Neural cell (in vitro differentiated cells): Measurements from ENCODE around the gene TSPAN4. TPM values are rescaled to one million over a fixed set of nuclear protein-coding genes. Genes with fewer than 3 reads are reported as not detected.

Experiments used
- H2AFZ ChIP-seq: fragments of 200-600, 300-800 bp; sonication (generic), shearing (Covaris generic); 2 replicates; pipeline ENCODE4 v1.6.0; 2014; ENCODE audit warnings: low read depth, mild to moderate bottlenecking, antibody characterized with exemption, low read length, moderate library complexity
- H3F3A ChIP-seq: fragments of 200-600 bp; shearing (Covaris generic); 2 replicates; pipeline ENCODE4 v1.6.1; 2016; ENCODE audit warnings: mild to moderate bottlenecking, moderate library complexity, mixed read lengths, antibody characterized with exemption, low read length; ENCODE audit not compliant: insufficient read depth, poor library complexity, severe bottlenecking
- H3K27ac ChIP-seq: fragments of 200-600, 300-800 bp; sonication (generic), shearing (Covaris generic); 2 replicates; pipeline ENCODE4 v1.5.1; 2014; ENCODE audit warnings: mild to moderate bottlenecking, low read length, moderate library complexity
- H3K27me3 ChIP-seq: fragments of 300-800, 200-600 bp; sonication (generic), shearing (Covaris generic); 2 replicates; pipeline ENCODE4 v1.6.0; 2014; ENCODE audit warnings: mild to moderate bottlenecking, low read depth, low read length, moderate library complexity; ENCODE audit not compliant: insufficient read depth
- H3K36me3 ChIP-seq: fragments of 300-800, 200-600 bp; sonication (generic), shearing (Covaris generic); 2 replicates; pipeline ENCODE4 v1.5.1; 2014; ENCODE audit warnings: mild to moderate bottlenecking, antibody characterized with exemption, low read length, moderate library complexity; ENCODE audit not compliant: insufficient read depth
- H3K4me2 ChIP-seq: fragments of 300-800, 200-600 bp; sonication (generic), shearing (Covaris generic); 2 replicates; pipeline ENCODE4 v1.6.0; 2014; ENCODE audit warnings: mild to moderate bottlenecking, low read length
- H3K4me3 ChIP-seq: fragments of 300-800, 200-600 bp; sonication (generic), shearing (Covaris generic); 2 replicates; pipeline ENCODE4 v1.5.1; 2014; ENCODE audit warnings: mild to moderate bottlenecking, low read length, moderate library complexity
- H3K79me2 ChIP-seq: fragments of 200-600 bp; shearing (Covaris generic); replicated peaks from 2 replicates; pipeline ENCODE4 v1.6.0; 2014; ENCODE audit warnings: mild to moderate bottlenecking, low read length, moderate library complexity; ENCODE audit not compliant: insufficient read depth
- H3K9ac ChIP-seq: fragments of 300-800, 200-600 bp; sonication (generic), shearing (Covaris generic); 2 replicates; pipeline ENCODE4 v1.6.1; 2016; ENCODE audit warnings: mild to moderate bottlenecking, low read length, mixed read lengths
- H3K9me2 ChIP-seq: fragments of 200-600 bp; shearing (Covaris generic); 2 replicates; pipeline ENCODE4 v1.6.1; 2016; ENCODE audit warnings: mild to moderate bottlenecking, low read length, mixed read lengths; ENCODE audit not compliant: insufficient read depth
- H3K9me3 ChIP-seq: fragments of 200-600, 300-800 bp; sonication (generic), shearing (Covaris generic); 2 replicates; pipeline ENCODE4 v1.6.1; 2016; ENCODE audit warnings: mild to moderate bottlenecking, mixed run types, low read length, moderate library complexity, mixed read lengths
- H4K20me1 ChIP-seq: fragments of 200-600 bp; shearing (Covaris generic); 2 replicates; pipeline ENCODE4 v1.6.1; 2016; ENCODE audit warnings: mild to moderate bottlenecking, mixed run types; ENCODE audit not compliant: insufficient read depth
- EP300 ChIP-seq: fragments of 450-650 bp; conservative IDR thresholded peaks from 2 replicates; pipeline ENCODE4 v1.6.1; 2014; ENCODE audit warnings: antibody characterized with exemption, mild to moderate bottlenecking, moderate library complexity; ENCODE audit not compliant: poor library complexity, severe bottlenecking
- EZH2 ChIP-seq: fragments of 200-600, 300-800 bp; shearing (Covaris generic), sonication (generic); IDR thresholded peaks from 2 replicates; pipeline ENCODE4 v1.6.1; 2014; ENCODE audit warnings: antibody characterized with exemption, low read length, borderline replicate concordance, mild to moderate bottlenecking; ENCODE audit not compliant: insufficient read depth, poor library complexity, severe bottlenecking
- MXI1 ChIP-seq: fragments of 450-650 bp; conservative IDR thresholded peaks from 2 replicates; pipeline ENCODE4 v1.6.1; 2014; ENCODE audit warnings: antibody characterized with exemption, mild to moderate bottlenecking; ENCODE audit not compliant: poor library complexity, severe bottlenecking
- POLR2AphosphoS5 ChIP-seq: IDR thresholded peaks from 2 replicates; pipeline ENCODE4 v1.6.1; 2012
- RAD21 ChIP-seq: fragments of 450-650 bp; conservative IDR thresholded peaks from 2 replicates; pipeline ENCODE4 v1.6.1; 2014; ENCODE audit warnings: antibody characterized with exemption, mild to moderate bottlenecking, moderate library complexity
- REST ChIP-seq: IDR thresholded peaks from 2 replicates; pipeline ENCODE4 v1.6.1; 2012; ENCODE audit warnings: borderline replicate concordance
- TAF1 ChIP-seq: IDR thresholded peaks from 2 replicates; pipeline ENCODE4 v1.6.1; 2012; ENCODE audit warnings: low read depth
- polyA plus RNA-seq: library from polyadenylated mRNA; depleted of rRNA; stranded (reverse); fragments of >200 nt; gene quantifications from 2 replicates; pipeline ENCODE4 v1.2.3, GENCODE V29; 2014
- TF ChIP-seq, protein P1 (sequence below): fragments of 450-650 bp; IDR thresholded peaks from 2 replicates; pipeline ENCODE4 v1.5.1; 2014; ENCODE audit warnings: antibody characterized with exemption, mild to moderate bottlenecking, moderate library complexity; ENCODE audit not compliant: poor library complexity, severe bottlenecking

The TSPAN4 gene
- polyA plus RNA-seq, 1 donor from 2014 or later = 68.1 TPM

DNA sequence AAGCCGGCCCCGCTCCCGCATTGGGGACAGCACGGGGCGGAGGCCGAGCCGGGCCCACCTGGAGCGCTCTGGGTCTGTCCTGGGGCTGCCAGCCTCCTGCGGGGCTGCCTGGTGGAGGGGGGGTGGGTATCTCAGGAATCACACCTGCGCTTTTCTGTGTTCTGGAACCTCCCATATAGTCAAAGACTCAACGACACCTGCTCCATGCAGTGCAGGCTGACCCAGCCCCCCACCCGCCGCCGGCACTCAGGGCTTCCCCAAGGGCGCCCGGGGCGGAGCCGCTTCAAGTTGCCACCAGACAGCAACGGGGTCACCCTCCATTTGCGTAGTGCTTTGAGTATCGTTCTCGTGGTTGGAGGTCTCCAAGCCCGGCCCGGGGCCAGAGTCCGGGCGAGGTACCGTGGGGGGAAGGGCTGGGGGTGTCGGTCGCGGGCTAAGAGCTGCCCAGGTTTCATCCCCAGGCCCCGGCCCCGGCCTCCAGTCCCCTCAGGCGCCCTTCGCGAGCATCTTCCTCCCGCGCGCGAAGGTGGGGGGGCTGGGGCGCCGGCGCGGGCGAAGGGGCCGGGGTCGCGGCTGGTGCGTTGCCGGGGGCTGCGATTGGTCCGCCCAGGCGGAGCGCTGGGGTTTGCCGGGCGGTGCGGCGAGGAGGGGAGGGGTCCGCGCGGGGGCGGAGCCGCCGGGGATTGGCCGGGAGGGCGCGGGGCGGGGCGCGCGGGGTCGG lies 6.6 kb downstream of the TSPAN4 start:
- H3K9ac ChIP-seq = peak overlapping the region; percentile 63
- H4K20me1 ChIP-seq = no peaks in the 10 kb centered on the region
- H3K9me3 ChIP-seq = no peaks in the 10 kb centered on the region
- H2AFZ ChIP-seq = peak overlapping the region; percentile 56
- peak overlapping the region; percentile 80 for H3K4me2 ChIP-seq
- H3F3A ChIP-seq = no peaks in the 10 kb centered on the region
- no peak overlapping the region for H3K27ac ChIP-seq
- no peaks in the 10 kb centered on the region for H3K9me2 ChIP-seq
- TF ChIP-seq REST (no peak), RAD21 (no peak), MXI1 (no peak), EZH2 (no peak), TAF1 (no peak), POLR2AphosphoS5 (no peak), EP300 (no peak)
- TF ChIP-seq, protein P1, sequence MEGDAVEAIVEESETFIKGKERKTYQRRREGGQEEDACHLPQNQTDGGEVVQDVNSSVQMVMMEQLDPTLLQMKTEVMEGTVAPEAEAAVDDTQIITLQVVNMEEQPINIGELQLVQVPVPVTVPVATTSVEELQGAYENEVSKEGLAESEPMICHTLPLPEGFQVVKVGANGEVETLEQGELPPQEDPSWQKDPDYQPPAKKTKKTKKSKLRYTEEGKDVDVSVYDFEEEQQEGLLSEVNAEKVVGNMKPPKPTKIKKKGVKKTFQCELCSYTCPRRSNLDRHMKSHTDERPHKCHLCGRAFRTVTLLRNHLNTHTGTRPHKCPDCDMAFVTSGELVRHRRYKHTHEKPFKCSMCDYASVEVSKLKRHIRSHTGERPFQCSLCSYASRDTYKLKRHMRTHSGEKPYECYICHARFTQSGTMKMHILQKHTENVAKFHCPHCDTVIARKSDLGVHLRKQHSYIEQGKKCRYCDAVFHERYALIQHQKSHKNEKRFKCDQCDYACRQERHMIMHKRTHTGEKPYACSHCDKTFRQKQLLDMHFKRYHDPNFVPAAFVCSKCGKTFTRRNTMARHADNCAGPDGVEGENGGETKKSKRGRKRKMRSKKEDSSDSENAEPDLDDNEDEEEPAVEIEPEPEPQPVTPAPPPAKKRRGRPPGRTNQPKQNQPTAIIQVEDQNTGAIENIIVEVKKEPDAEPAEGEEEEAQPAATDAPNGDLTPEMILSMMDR = no peak
- H3K27me3 ChIP-seq = peaks cover 5% of the 10 kb centered on the region
- H3K36me3 ChIP-seq = no peaks in the 10 kb centered on the region
- H3K79me2 ChIP-seq = no peaks in the 10 kb centered on the region
- H3K4me3 ChIP-seq = peak overlapping the region; percentile 73

DNA sequence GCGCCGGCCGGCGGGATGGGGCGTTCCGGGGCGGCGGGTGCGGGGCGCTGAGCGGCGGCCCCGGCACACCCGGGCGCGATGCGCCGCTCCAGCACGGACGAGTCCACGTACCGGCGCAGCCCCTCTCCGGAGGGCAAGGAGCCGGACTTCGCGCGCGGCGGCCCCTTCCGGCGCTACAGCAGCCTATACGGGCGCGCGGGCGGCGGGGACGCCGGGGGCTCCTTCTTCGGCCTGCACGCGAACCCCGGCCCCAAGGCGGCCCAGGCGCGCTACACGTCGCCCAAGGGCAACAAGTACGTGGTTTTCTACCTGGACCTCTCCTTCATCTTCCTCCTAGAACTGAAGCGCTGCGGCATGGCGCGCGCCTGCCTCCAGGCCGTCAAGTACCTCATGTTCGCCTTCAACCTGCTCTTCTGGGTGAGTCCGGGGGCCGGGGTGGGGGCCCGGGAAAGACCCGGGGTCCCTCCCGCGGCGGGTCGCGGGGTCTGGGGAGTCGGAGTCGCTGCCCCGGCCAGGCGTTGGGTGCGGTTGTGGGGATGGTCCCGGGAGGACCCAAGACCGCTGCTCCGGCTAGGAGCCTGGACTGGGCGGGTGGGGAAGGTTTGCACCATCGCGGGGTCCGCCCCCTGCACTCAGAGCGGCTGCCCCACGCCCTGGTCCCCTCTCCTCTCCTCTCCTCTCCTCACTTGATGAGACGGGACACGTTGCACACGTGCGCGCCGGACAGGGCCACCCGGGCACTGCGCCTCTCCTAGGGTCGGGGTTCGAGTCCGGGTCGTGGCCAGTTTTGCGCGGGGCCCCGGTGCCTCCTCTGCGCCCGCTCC lies 7.5 kb downstream of the TSPAN4 start:
- Histone ChIP-seq H3K27me3 (peaks cover 5% of the 10 kb centered on the region), H3K27ac (no peak overlapping the region), H2AFZ (no peak overlapping the region), H3K9ac (peak overlapping the region; percentile 64), H3K79me2 (no peaks in the 10 kb centered on the region), H3K4me2 (peak overlapping the region; percentile 84), H3K36me3 (no peaks in the 10 kb centered on the region), H4K20me1 (no peaks in the 10 kb centered on the region), H3K4me3 (peak overlapping the region; percentile 91), H3F3A (no peaks in the 10 kb centered on the region), H3K9me2 (no peaks in the 10 kb centered on the region), H3K9me3 (no peaks in the 10 kb centered on the region)
- peak; percentile 59 for TF ChIP-seq MXI1
- no peak for TF ChIP-seq EZH2
